ENCODE measurements around the gene CKM. TPM values are rescaled to one million over a fixed set of nuclear protein-coding genes. Genes with fewer than 3 reads are reported as not detected.

Gene CKM
- total and polyA plus RNA-seq, 2 experiments from 2014 or later, result 1.0 to 1.3 TPM

- 81% methylated on average over 13 of the region's 13 CpGs for WGBS (ENCODE audit: low lambda C conversion rate, missing lambda C conversion rate)
- Histone ChIP-seq H3K9me2 (replicated peaks; ENCODE audit: insufficient read depth) (no peaks in the 10 kb centered on the region), H2AFZ (no peak overlapping the region), H3K36me3 (replicated peaks; ENCODE audit: insufficient read depth, low read depth) (no peaks in the 10 kb centered on the region), H3K79me2 (no peaks in the 10 kb centered on the region), H3K4me1 (ENCODE audit: insufficient read depth) (no peaks in the 10 kb centered on the region), H3K4me3 (no peak overlapping the region), H3K4me2 (no peak overlapping the region), H3K27ac (no peak overlapping the region), H3K27me3 (peaks cover 15% of the 10 kb centered on the region), H3K9me3 (ENCODE audit: low read depth) (no peaks in the 10 kb centered on the region), H4K20me1 (ENCODE audit: insufficient read depth, poor library complexity, severe bottlenecking) (no peaks in the 10 kb centered on the region)
- no peak for TF ChIP-seq EZH2 (IDR thresholded peaks at IDR 0.05; ENCODE audit: borderline replicate concordance)
- TF ChIP-seq, protein P1, sequence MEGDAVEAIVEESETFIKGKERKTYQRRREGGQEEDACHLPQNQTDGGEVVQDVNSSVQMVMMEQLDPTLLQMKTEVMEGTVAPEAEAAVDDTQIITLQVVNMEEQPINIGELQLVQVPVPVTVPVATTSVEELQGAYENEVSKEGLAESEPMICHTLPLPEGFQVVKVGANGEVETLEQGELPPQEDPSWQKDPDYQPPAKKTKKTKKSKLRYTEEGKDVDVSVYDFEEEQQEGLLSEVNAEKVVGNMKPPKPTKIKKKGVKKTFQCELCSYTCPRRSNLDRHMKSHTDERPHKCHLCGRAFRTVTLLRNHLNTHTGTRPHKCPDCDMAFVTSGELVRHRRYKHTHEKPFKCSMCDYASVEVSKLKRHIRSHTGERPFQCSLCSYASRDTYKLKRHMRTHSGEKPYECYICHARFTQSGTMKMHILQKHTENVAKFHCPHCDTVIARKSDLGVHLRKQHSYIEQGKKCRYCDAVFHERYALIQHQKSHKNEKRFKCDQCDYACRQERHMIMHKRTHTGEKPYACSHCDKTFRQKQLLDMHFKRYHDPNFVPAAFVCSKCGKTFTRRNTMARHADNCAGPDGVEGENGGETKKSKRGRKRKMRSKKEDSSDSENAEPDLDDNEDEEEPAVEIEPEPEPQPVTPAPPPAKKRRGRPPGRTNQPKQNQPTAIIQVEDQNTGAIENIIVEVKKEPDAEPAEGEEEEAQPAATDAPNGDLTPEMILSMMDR (IDR thresholded peaks at IDR 0.05; ENCODE audit: poor library complexity), result no peak
- TF ChIP-seq EZH2phosphoT487 (IDR thresholded peaks at IDR 0.05; ENCODE audit: low read depth, severe bottlenecking, unreplicated experiment), result no peak
- no peak for DNase-seq (ENCODE audit: low spot score)
Observed at GRCh38 chr19:45342911-45343310, 20.2 kb upstream of the CKM start.

DNA sequence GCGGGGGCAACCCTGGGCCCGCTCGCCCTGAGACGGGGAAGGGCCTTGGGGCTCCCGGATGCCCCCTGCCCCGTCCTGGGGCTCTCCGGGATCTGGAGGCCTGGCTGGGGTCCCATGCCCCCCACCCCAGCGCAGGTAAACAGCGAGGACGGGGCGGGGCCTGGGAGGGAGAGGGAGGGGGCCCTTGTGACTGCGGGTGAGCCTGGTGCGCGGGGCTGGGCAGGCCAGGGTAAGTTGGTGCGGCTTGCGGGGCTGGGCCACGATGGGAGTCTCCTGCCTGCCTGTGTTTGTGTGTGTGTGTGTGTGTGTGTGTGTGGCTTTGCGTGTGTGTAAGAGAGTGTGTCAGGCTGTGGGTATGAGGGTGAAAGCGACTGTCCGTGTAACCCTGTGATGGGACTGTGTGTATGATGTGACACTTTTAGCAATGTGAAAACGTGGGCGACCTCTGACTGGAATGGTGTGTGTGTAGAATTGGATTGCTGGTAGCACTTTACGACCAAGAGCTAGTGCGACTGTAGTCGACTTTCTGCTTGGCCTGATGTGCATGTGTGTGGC, 18.3 kb upstream of the CKM start:
- Histone ChIP-seq H2AFZ (no peak overlapping the region), H3K9me2 (replicated peaks; ENCODE audit: insufficient read depth) (no peaks in the 10 kb centered on the region), H4K20me1 (ENCODE audit: insufficient read depth, poor library complexity, severe bottlenecking) (no peaks in the 10 kb centered on the region), H3K27me3 (peaks cover 13% of the 10 kb centered on the region), H3K4me1 (ENCODE audit: insufficient read depth) (no peaks in the 10 kb centered on the region), H3K4me3 (no peak overlapping the region), H3K36me3 (replicated peaks; ENCODE audit: insufficient read depth, low read depth) (no peaks in the 10 kb centered on the region), H3K27ac (no peak overlapping the region), H3K4me2 (peak overlapping the region; percentile 93), H3K9me3 (ENCODE audit: low read depth) (no peaks in the 10 kb centered on the region), H3K79me2 (no peaks in the 10 kb centered on the region)
- TF ChIP-seq, protein P1 (IDR thresholded peaks at IDR 0.05; ENCODE audit: poor library complexity), result no peak
- TF ChIP-seq EZH2 (IDR thresholded peaks at IDR 0.05; ENCODE audit: borderline replicate concordance) (no peak), EZH2phosphoT487 (IDR thresholded peaks at IDR 0.05; ENCODE audit: low read depth, severe bottlenecking, unreplicated experiment) (no peak)
- WGBS (ENCODE audit: low lambda C conversion rate, missing lambda C conversion rate), result 44% methylated on average over 10 of the region's 25 CpGs
- DNase-seq (ENCODE audit: low spot score), result no peak

- H3K4me2 ChIP-seq, result peak within 1 kb of the TSS; percentile 93
- 15% methylated on average over 47 of the region's 50 CpGs for WGBS (ENCODE audit: low lambda C conversion rate, missing lambda C conversion rate)
- no peaks in the 10 kb centered on the region for H3K36me3 ChIP-seq (replicated peaks; ENCODE audit: insufficient read depth, low read depth)
- H4K20me1 ChIP-seq (ENCODE audit: insufficient read depth, poor library complexity, severe bottlenecking), result no peaks in the 10 kb centered on the region
- no peaks in the 10 kb centered on the region for H3K4me1 ChIP-seq (ENCODE audit: insufficient read depth)
- peak; percentile 85 for DNase-seq (ENCODE audit: low spot score)
- TF ChIP-seq EZH2 (IDR thresholded peaks at IDR 0.05; ENCODE audit: borderline replicate concordance) (no peak), EZH2phosphoT487 (IDR thresholded peaks at IDR 0.05; ENCODE audit: low read depth, severe bottlenecking, unreplicated experiment) (no peak)
- TF ChIP-seq, protein P1 (IDR thresholded peaks at IDR 0.05; ENCODE audit: poor library complexity), result no peak
- no peaks in the 10 kb centered on the region for H3K79me2 ChIP-seq
- no peak within 1 kb of the TSS for H3K4me3 ChIP-seq
- no peaks in the 10 kb centered on the region for H3K9me3 ChIP-seq (ENCODE audit: low read depth)
- no peak within 1 kb of the TSS for H2AFZ ChIP-seq
- H3K27me3 ChIP-seq, result peaks cover 13% of the 10 kb centered on the region
- H3K9me2 ChIP-seq (replicated peaks; ENCODE audit: insufficient read depth), result no peaks in the 10 kb centered on the region
- H3K27ac ChIP-seq, result no peak within 1 kb of the TSS
Observed at GRCh38 chr19:45340232-45340898, 17.7 kb upstream of the CKM start, which contains the start of gene KLC3. KLC3 (plus strand) TSS chr19:45340750; CDS start chr19:45345542, 4,792 bp downstream.

All from hepatocyte (in vitro differentiated cells).